ENCODE results near the gene HES4.
A peak's percentile ranks its signal among the peaks of the same experiment; 100 is the strongest.

The HES4 gene

DNA sequence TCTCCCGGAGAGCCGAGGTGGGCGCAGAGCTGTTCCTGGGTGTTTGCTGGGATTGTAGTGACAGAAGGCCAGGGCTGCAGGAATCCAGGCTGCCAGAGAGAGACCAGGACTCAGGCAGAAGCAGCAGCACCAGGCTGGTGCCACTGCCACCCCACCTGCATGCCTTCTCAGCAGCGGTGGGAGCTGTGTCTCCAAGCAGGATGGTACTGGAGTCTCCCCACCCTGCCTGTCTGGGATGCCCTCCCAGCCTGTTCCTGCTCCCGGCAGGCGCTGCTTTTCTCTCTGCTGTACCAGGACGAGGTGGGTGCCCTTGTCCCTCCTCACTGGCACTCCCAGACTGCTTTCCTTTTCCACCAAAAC, 4.5 kb upstream of the HES4 start:
- H3K4me3 ChIP-seq (ENCODE audit: extremely low read depth, insufficient read depth, low read length, poor library complexity, severe bottlenecking) = no peak overlapping the region
- no peaks in the 10 kb centered on the region for H3K36me3 ChIP-seq (ENCODE audit: control insufficient read depth, insufficient read depth, low read length)
- peaks cover 36% of the 10 kb centered on the region for H3K4me1 ChIP-seq (ENCODE audit: control insufficient read depth, insufficient read depth, low read length, poor library complexity, severe bottlenecking)
- H3K9me3 ChIP-seq (ENCODE audit: control insufficient read depth, low read length) = no peaks in the 10 kb centered on the region
- 84% methylated on average over 6 to 7 of the region's 7 CpGs for WGBS, 2 experiments (ENCODE audit: insufficient coverage in 2 of 2)
- no peak overlapping the region for H3K27ac ChIP-seq (ENCODE audit: low read depth, low read length, severe bottlenecking)

DNA sequence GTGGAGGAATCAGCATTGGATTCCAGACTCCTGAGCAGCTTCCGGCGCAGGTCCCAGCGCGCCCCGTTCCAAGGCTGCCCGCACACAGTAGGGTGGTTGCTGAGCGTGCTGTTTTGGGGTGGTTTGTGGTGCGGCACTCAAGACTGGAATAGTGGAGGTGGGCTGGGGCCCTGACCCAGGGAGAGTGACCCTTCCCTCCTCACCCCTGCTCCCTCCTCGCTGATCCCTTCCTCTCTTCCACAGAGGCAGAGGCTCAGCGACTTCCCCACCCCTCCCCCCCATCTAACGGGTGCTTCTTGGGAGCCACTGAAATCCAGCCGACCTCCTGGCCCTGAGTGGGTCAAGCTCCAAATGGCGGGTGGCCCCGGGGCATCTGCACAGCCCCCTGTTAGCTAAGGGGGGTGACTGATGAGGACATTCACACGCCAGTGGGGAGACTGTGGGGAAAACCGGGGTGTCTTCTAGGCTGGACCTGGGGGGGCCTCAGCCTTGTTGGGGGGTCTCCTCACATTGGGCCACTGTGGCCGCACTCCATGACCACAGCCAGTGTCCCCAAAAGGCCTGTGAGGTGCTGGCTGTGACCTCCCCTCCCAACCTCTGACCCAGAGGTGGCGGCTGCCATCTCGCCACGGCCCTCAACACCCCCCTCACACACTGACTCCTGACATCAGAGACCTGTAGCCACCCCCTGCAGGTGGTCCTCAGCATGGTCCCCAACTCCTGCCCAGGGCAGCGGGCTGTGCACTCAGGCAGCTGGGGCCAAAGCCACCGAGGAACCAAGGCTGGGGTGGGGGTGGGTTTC, 3.9 kb upstream of the HES4 start:
- WGBS, 2 experiments (ENCODE audit: insufficient coverage in 2 of 2) = 79 to 92% methylated on average over 9 to 12 of the region's 22 CpGs
- H3K4me3 ChIP-seq (ENCODE audit: extremely low read depth, insufficient read depth, low read length, poor library complexity, severe bottlenecking) = no peak overlapping the region
- H3K36me3 ChIP-seq (ENCODE audit: control insufficient read depth, insufficient read depth, low read length) = no peaks in the 10 kb centered on the region
- peaks cover 36% of the 10 kb centered on the region for H3K4me1 ChIP-seq (ENCODE audit: control insufficient read depth, insufficient read depth, low read length, poor library complexity, severe bottlenecking)
- no peaks in the 10 kb centered on the region for H3K9me3 ChIP-seq (ENCODE audit: control insufficient read depth, low read length)
- H3K27ac ChIP-seq (ENCODE audit: low read depth, low read length, severe bottlenecking) = no peak overlapping the region

DNA sequence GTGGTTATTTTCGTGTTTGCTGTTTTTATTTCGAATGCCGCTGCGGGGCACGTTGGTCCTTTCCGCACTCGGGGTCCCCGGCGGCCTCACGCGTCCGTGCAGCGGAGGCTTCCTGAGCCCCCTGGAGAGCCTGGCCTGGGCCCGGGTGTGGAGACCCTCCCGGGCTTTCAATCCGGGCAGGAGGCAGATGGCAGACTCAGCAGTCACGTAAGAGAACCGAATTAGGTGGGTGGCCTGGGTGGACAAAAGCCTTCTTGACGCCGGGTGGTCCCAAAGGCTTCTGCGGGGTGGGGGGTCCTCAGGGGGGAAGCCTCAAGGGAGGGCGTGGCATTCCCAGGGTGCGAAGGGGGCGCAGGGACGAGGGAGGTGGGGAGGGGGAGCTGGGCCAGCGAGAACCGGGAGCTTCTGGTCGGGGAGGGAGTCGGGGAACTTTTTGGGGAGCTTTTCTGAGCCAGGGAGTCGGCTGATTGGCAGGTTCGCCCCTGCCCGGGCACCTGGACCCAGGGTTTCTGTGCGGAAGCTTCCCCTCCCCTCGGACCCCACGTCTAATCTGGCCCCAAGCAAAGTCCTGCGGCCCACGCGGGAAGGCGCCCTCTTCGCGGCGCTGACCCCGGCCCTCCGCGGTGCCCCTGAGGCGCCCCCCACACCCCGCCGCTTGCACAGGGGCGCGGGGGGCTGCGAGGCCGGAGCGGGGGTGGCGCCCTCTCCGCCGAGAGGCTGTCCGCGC, 1.3 kb upstream of the HES4 start:
- peak overlapping the region; percentile 99 for H3K27ac ChIP-seq (ENCODE audit: low read depth, low read length, severe bottlenecking)

GRCh38 chr1:1000357-1001056, 610 bp upstream of the HES4 start:
- peak overlapping the region; percentile 99 for H3K27ac ChIP-seq (ENCODE audit: low read depth, low read length, severe bottlenecking)
- WGBS, 2 experiments (ENCODE audit: insufficient coverage in 2 of 2) = 2% methylated on average over 68 to 70 of the region's 75 CpGs
- peak overlapping the region; percentile 68 for H3K4me3 ChIP-seq (ENCODE audit: extremely low read depth, insufficient read depth, low read length, poor library complexity, severe bottlenecking)
- H3K9me3 ChIP-seq (ENCODE audit: control insufficient read depth, low read length) = no peaks in the 10 kb centered on the region
- no peaks in the 10 kb centered on the region for H3K36me3 ChIP-seq (ENCODE audit: control insufficient read depth, insufficient read depth, low read length)
- peaks cover 35% of the 10 kb centered on the region for H3K4me1 ChIP-seq (ENCODE audit: control insufficient read depth, insufficient read depth, low read length, poor library complexity, severe bottlenecking)

More for the DNA sequence above, 1.3 kb upstream of the HES4 start:
- no peaks in the 10 kb centered on the region for H3K9me3 ChIP-seq (ENCODE audit: control insufficient read depth, low read length)
- H3K4me3 ChIP-seq (ENCODE audit: extremely low read depth, insufficient read depth, low read length, poor library complexity, severe bottlenecking) = peak overlapping the region; percentile 68
- 4 to 5% methylated on average over 29 to 41 of the region's 58 CpGs for WGBS, 2 experiments (ENCODE audit: insufficient coverage in 2 of 2)
- H3K36me3 ChIP-seq (ENCODE audit: control insufficient read depth, insufficient read depth, low read length) = no peaks in the 10 kb centered on the region
- peaks cover 40% of the 10 kb centered on the region for H3K4me1 ChIP-seq (ENCODE audit: control insufficient read depth, insufficient read depth, low read length, poor library complexity, severe bottlenecking)

- H3K4me3 ChIP-seq (ENCODE audit: extremely low read depth, insufficient read depth, low read length, poor library complexity, severe bottlenecking) = peak overlapping the region; percentile 68
- no peaks in the 10 kb centered on the region for H3K9me3 ChIP-seq (ENCODE audit: control insufficient read depth, low read length)
- H3K27ac ChIP-seq (ENCODE audit: low read depth, low read length, severe bottlenecking) = peak overlapping the region; percentile 99
- no peaks in the 10 kb centered on the region for H3K36me3 ChIP-seq (ENCODE audit: control insufficient read depth, insufficient read depth, low read length)
- WGBS, 2 experiments (ENCODE audit: insufficient coverage in 2 of 2) = 1 to 2% methylated on average over 75 to 77 of the region's 86 CpGs
- H3K4me1 ChIP-seq (ENCODE audit: control insufficient read depth, insufficient read depth, low read length, poor library complexity, severe bottlenecking) = peaks cover 22% of the 10 kb centered on the region
Measured at GRCh38 chr1:998995-999724, 737 bp downstream of the HES4 start.

DNA sequence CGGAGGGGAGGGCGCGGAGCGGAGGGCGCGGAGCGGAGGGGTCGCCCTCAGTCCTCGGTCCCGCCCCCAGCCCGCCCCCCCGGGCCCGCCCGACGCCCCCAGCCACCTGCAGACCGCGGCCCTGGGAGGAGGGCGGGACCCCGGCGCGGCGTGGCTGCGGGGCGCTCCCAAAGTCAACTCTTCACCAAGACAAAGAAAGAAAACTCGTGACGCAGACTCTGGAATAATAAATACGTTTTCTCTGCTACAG, 1.2 kb downstream of the HES4 start:
- no peaks in the 10 kb centered on the region for H3K36me3 ChIP-seq (ENCODE audit: control insufficient read depth, insufficient read depth, low read length)
- WGBS, 2 experiments (ENCODE audit: insufficient coverage in 2 of 2) = 0 to 4% methylated on average over 12 to 15 of the region's 27 CpGs
- peak overlapping the region; percentile 68 for H3K4me3 ChIP-seq (ENCODE audit: extremely low read depth, insufficient read depth, low read length, poor library complexity, severe bottlenecking)
- H3K27ac ChIP-seq (ENCODE audit: low read depth, low read length, severe bottlenecking) = no peak overlapping the region
- H3K4me1 ChIP-seq (ENCODE audit: control insufficient read depth, insufficient read depth, low read length, poor library complexity, severe bottlenecking) = peaks cover 17% of the 10 kb centered on the region
- H3K9me3 ChIP-seq (ENCODE audit: control insufficient read depth, low read length) = no peaks in the 10 kb centered on the region

GRCh38 chr1:997993-998744, 1.7 kb downstream of the HES4 start:
- H3K4me1 ChIP-seq (ENCODE audit: control insufficient read depth, insufficient read depth, low read length, poor library complexity, severe bottlenecking) = peaks cover 12% of the 10 kb centered on the region
- 12 to 19% methylated on average over 51 to 72 of the region's 75 CpGs for WGBS, 2 experiments (ENCODE audit: insufficient coverage in 2 of 2)
- H3K9me3 ChIP-seq (ENCODE audit: control insufficient read depth, low read length) = no peaks in the 10 kb centered on the region
- peak overlapping the region; percentile 68 for H3K4me3 ChIP-seq (ENCODE audit: extremely low read depth, insufficient read depth, low read length, poor library complexity, severe bottlenecking)
- H3K36me3 ChIP-seq (ENCODE audit: control insufficient read depth, insufficient read depth, low read length) = no peaks in the 10 kb centered on the region
- H3K27ac ChIP-seq (ENCODE audit: low read depth, low read length, severe bottlenecking) = no peak overlapping the region

GRCh38 chr1:997713-997992, 2.2 kb downstream of the HES4 start:
- WGBS, 2 experiments (ENCODE audit: insufficient coverage in 2 of 2) = 42 to 60% methylated on average over 3 of the region's 3 CpGs
- Histone ChIP-seq H3K27ac (ENCODE audit: low read depth, low read length, severe bottlenecking) (no peak overlapping the region), H3K36me3 (ENCODE audit: control insufficient read depth, insufficient read depth, low read length) (no peaks in the 10 kb centered on the region), H3K4me1 (ENCODE audit: control insufficient read depth, insufficient read depth, low read length, poor library complexity, severe bottlenecking) (peaks cover 7% of the 10 kb centered on the region), H3K9me3 (ENCODE audit: control insufficient read depth, low read length) (peaks cover 4% of the 10 kb centered on the region), H3K4me3 (ENCODE audit: extremely low read depth, insufficient read depth, low read length, poor library complexity, severe bottlenecking) (peak overlapping the region; percentile 68)

GRCh38 chr1:996851-997712, 2.8 kb downstream of the HES4 start:
- 55 to 59% methylated on average over 21 to 22 of the region's 24 CpGs for WGBS, 2 experiments (ENCODE audit: insufficient coverage in 2 of 2)
- Histone ChIP-seq H3K36me3 (ENCODE audit: control insufficient read depth, insufficient read depth, low read length) (no peaks in the 10 kb centered on the region), H3K27ac (ENCODE audit: low read depth, low read length, severe bottlenecking) (no peak overlapping the region), H3K4me1 (ENCODE audit: control insufficient read depth, insufficient read depth, low read length, poor library complexity, severe bottlenecking) (peaks cover 7% of the 10 kb centered on the region), H3K9me3 (ENCODE audit: control insufficient read depth, low read length) (peaks cover 7% of the 10 kb centered on the region), H3K4me3 (ENCODE audit: extremely low read depth, insufficient read depth, low read length, poor library complexity, severe bottlenecking) (no peak overlapping the region)
